ENCODE measurements around the gene CD164.

Gene CD164

GRCh38 chr6:109347779-109348178, 34.5 kb downstream of the CD164 start:
- Histone ChIP-seq H3K4me3 (ENCODE audit: insufficient read depth, low read length, poor library complexity, severe bottlenecking) (no peak overlapping the region), H2AFZ (ENCODE audit: low read depth, low read length, severe bottlenecking) (no peak overlapping the region)
- no peak for TF ChIP-seq EZH2phosphoT487 (conservative IDR thresholded peaks at IDR 0.05; ENCODE audit: low read length)
- TF ChIP-seq, protein P1, sequence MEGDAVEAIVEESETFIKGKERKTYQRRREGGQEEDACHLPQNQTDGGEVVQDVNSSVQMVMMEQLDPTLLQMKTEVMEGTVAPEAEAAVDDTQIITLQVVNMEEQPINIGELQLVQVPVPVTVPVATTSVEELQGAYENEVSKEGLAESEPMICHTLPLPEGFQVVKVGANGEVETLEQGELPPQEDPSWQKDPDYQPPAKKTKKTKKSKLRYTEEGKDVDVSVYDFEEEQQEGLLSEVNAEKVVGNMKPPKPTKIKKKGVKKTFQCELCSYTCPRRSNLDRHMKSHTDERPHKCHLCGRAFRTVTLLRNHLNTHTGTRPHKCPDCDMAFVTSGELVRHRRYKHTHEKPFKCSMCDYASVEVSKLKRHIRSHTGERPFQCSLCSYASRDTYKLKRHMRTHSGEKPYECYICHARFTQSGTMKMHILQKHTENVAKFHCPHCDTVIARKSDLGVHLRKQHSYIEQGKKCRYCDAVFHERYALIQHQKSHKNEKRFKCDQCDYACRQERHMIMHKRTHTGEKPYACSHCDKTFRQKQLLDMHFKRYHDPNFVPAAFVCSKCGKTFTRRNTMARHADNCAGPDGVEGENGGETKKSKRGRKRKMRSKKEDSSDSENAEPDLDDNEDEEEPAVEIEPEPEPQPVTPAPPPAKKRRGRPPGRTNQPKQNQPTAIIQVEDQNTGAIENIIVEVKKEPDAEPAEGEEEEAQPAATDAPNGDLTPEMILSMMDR (IDR thresholded peaks at IDR 0.05; ENCODE audit: insufficient read depth, low read length, poor library complexity, severe bottlenecking) = no peak

DNA sequence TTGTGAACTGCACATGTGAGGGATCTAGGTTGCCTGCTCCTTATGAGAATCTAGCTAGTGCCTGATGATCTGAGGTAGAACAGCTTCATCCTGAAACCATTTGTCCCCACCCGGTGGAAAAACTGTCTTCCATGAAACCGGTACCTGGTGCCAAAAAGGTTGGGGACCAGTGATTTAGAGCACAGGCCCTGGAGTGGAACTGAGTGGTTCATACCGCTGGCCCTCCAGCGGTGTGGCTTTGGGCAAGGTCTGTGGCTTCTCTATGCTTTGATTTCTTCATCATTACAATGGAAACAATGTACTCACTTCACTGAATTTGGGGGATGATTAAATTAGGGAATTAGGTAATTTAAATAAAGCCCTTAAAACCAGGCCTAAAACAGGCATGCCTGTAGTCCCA, 36.3 kb downstream of the CD164 start:
- no peak for TF ChIP-seq EZH2phosphoT487 (conservative IDR thresholded peaks at IDR 0.05; ENCODE audit: low read length)
- TF ChIP-seq, protein P1 (IDR thresholded peaks at IDR 0.05; ENCODE audit: insufficient read depth, low read length, poor library complexity, severe bottlenecking) = no peak
- Histone ChIP-seq H2AFZ (ENCODE audit: low read depth, low read length, severe bottlenecking) (no peak overlapping the region), H3K27me3 (ENCODE audit: low read length) (no peaks in the 10 kb centered on the region), H3K4me3 (ENCODE audit: insufficient read depth, low read length, poor library complexity, severe bottlenecking) (no peak overlapping the region), H3K27ac (ENCODE audit: low read depth, low read length) (no peak overlapping the region), H3K9me3 (ENCODE audit: insufficient read depth, low read length) (no peaks in the 10 kb centered on the region), H4K20me1 (ENCODE audit: low read depth, low read length) (no peaks in the 10 kb centered on the region), H3K79me2 (ENCODE audit: insufficient read depth, low read length) (no peaks in the 10 kb centered on the region), H3K9me2 (replicated peaks; ENCODE audit: insufficient read depth, low read length) (no peaks in the 10 kb centered on the region), H3K36me3 (ENCODE audit: low read length) (no peaks in the 10 kb centered on the region), H3K4me2 (ENCODE audit: low read depth, low read length, poor library complexity, severe bottlenecking) (no peak overlapping the region), H3K9ac (ENCODE audit: low read length) (no peak overlapping the region), H3F3A (ENCODE audit: insufficient read depth) (no peaks in the 10 kb centered on the region)

More at GRCh38 chr6:109347779-109348178, 34.5 kb downstream of the CD164 start:
- Histone ChIP-seq H3F3A (ENCODE audit: insufficient read depth) (no peaks in the 10 kb centered on the region), H3K9me3 (ENCODE audit: insufficient read depth, low read length) (no peaks in the 10 kb centered on the region), H3K36me3 (ENCODE audit: low read length) (no peaks in the 10 kb centered on the region), H3K27ac (ENCODE audit: low read depth, low read length) (no peak overlapping the region), H3K27me3 (ENCODE audit: low read length) (no peaks in the 10 kb centered on the region), H3K79me2 (ENCODE audit: insufficient read depth, low read length) (no peaks in the 10 kb centered on the region), H4K20me1 (ENCODE audit: low read depth, low read length) (no peaks in the 10 kb centered on the region), H3K9ac (ENCODE audit: low read length) (no peak overlapping the region), H3K9me2 (replicated peaks; ENCODE audit: insufficient read depth, low read length) (no peaks in the 10 kb centered on the region), H3K4me2 (ENCODE audit: low read depth, low read length, poor library complexity, severe bottlenecking) (no peak overlapping the region)

- Histone ChIP-seq H3K4me2 (ENCODE audit: low read depth, low read length, poor library complexity, severe bottlenecking) (no peak overlapping the region), H3K9ac (ENCODE audit: low read length) (no peak overlapping the region), H3K4me3 (ENCODE audit: insufficient read depth, low read length, poor library complexity, severe bottlenecking) (no peak overlapping the region), H2AFZ (ENCODE audit: low read depth, low read length, severe bottlenecking) (no peak overlapping the region), H3K27me3 (ENCODE audit: low read length) (no peaks in the 10 kb centered on the region), H3K79me2 (ENCODE audit: insufficient read depth, low read length) (no peaks in the 10 kb centered on the region), H3K27ac (ENCODE audit: low read depth, low read length) (no peak overlapping the region), H3K9me2 (replicated peaks; ENCODE audit: insufficient read depth, low read length) (no peaks in the 10 kb centered on the region), H3F3A (ENCODE audit: insufficient read depth) (no peaks in the 10 kb centered on the region), H3K36me3 (ENCODE audit: low read length) (no peaks in the 10 kb centered on the region), H4K20me1 (ENCODE audit: low read depth, low read length) (no peaks in the 10 kb centered on the region), H3K9me3 (ENCODE audit: insufficient read depth, low read length) (no peaks in the 10 kb centered on the region)
- TF ChIP-seq, protein P1 (IDR thresholded peaks at IDR 0.05; ENCODE audit: insufficient read depth, low read length, poor library complexity, severe bottlenecking) = no peak
- no peak for TF ChIP-seq EZH2phosphoT487 (conservative IDR thresholded peaks at IDR 0.05; ENCODE audit: low read length)
These were observed 38.0 kb downstream of the CD164 start for GRCh38 chr6:109344226-109344625.

All from SU-DHL-6 (cell line).